Mucosa of descending colon (tissue), 3 donors: ENCODE measurements around the gene ZNF106. TPM values are rescaled to one million over a fixed set of nuclear protein-coding genes. Genes with fewer than 3 reads are reported as not detected.

Source experiments
- ATAC-seq: fragments of 200-7000 bp; cut with Tn5 transposase; one replicate; pipeline ENCODE4 v1.9.1; 2020; ENCODE audit warnings: mild to moderate bottlenecking, moderate library complexity
- DNase-seq, 3 donors: peaks; one replicate each; pipeline ENCODE4 v3.0.0-alpha.2; 2020
- H3K36me3 ChIP-seq: fragments of 200-600 bp; one replicate; pipeline ENCODE4 v1.8.0; 2021; ENCODE audit warnings: low read depth, mild to moderate bottlenecking
- H3K4me1 ChIP-seq: fragments of 200-600 bp; one replicate; pipeline ENCODE4 v1.8.0; 2021; ENCODE audit warnings: low read depth, mild to moderate bottlenecking
- H3K4me3 ChIP-seq: fragments of 200-600 bp; one replicate; pipeline ENCODE4 v1.8.0; 2021; ENCODE audit warnings: mild to moderate bottlenecking
- H3K9me3 ChIP-seq: fragments of 200-600 bp; one replicate; pipeline ENCODE4 v1.8.0; 2021; ENCODE audit warnings: mild to moderate bottlenecking
- CTCF ChIP-seq: fragments of 200-600 bp; IDR thresholded peaks from one replicate; pipeline ENCODE4 v1.8.0; 2022; ENCODE audit warnings: antibody characterized with exemption, mild to moderate bottlenecking
- intact Hi-C, 2 donors: fragments of 100-400 bp; cut with DNase I in 1 of 2; cut with micrococcal nuclease in 1 of 2; formaldehyde crosslinking; loops; one replicate each; pipeline versions ENCODE4 v1.11.0 to v1.11.1; 2022; cut with DNase I, micrococcal nuclease
- total RNA-seq, 3 donors: library from RNA; stranded (reverse); fragmentation: NEBNext Ultra II Directional in 2 of 3; extraction: Animal tissue kit (Norgen Biotek cat#: 25700) in 2 of 3; gene quantifications; one replicate each; pipeline versions ENCODE4 v1.2.1 to v1.2.4, GENCODE V29; 2021 to 2023
- donor health status: DM: no; HTN: no; CAD: no; lungs with moderate emphysema.
- donor health status: DM: no; HTN: no; CAD: no.
- donor health status: DM: no; HTN: yes; CAD: no.

Gene ZNF106
- total RNA-seq, 3 donors from 2014 or later = 40.0 to 94.9 (median 45.8) TPM

- peaks cover 24% of the 10 kb centered on the region for H3K4me1 ChIP-seq
- H3K4me3 ChIP-seq = no peak overlapping the region
- no peak for DNase-seq
- ATAC-seq = no peak
- intact Hi-C loops = no loop called here
- TF ChIP-seq CTCF = no peak
- no peaks in the 10 kb centered on the region for H3K36me3 ChIP-seq
- H3K9me3 ChIP-seq = no peaks in the 10 kb centered on the region
Measured at GRCh38 chr15:42493679-42494078, 2.7 kb upstream of the ZNF106 start.

- no peak for TF ChIP-seq CTCF
- no peaks in the 10 kb centered on the region for H3K36me3 ChIP-seq
- DNase-seq = no peak
- no peaks in the 10 kb centered on the region for H3K9me3 ChIP-seq
- intact Hi-C loops = no loop called here
- ATAC-seq = no peak
- H3K4me1 ChIP-seq = peaks cover 21% of the 10 kb centered on the region
- H3K4me3 ChIP-seq = no peak overlapping the region
Measured at GRCh38 chr15:42491539-42492225, 741 bp upstream of the ZNF106 start.

GRCh38 chr15:42490291-42490670 lies 660 bp downstream of the ZNF106 start:
- no peaks in the 10 kb centered on the region for H3K9me3 ChIP-seq
- DNase-seq (no peak), ATAC-seq (peak; percentile 3)
- no peaks in the 10 kb centered on the region for H3K36me3 ChIP-seq
- intact Hi-C loops = no loop called here
- peaks cover 16% of the 10 kb centered on the region for H3K4me1 ChIP-seq
- no peak for TF ChIP-seq CTCF
- peak overlapping the region; percentile 92 for H3K4me3 ChIP-seq

DNA sequence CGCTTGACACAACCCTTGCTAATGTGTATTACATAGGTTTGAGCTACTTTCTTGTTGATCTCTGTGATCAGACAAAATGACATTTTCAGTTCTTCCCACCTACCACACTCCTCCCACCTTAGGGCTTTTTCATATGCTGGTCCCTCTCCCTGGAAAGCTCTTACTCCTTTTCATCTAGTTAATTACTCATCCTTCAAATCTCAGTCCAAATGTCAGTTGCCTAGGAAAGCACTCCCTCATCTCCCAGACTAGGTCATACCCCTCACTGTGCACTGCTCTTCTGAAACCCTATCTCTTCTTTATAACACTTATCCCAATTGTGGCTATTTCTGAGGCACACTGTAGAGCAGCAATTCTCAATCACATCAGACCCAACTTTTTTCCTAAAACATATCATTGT lies 7.3 kb downstream of the ZNF106 start:
- intact Hi-C loops = no loop called here
- Histone ChIP-seq H3K36me3 (no peaks in the 10 kb centered on the region), H3K9me3 (no peaks in the 10 kb centered on the region), H3K4me1 (no peaks in the 10 kb centered on the region), H3K4me3 (no peak overlapping the region)
- TF ChIP-seq CTCF = no peak
- DNase-seq (no peak), ATAC-seq (no peak)

DNA sequence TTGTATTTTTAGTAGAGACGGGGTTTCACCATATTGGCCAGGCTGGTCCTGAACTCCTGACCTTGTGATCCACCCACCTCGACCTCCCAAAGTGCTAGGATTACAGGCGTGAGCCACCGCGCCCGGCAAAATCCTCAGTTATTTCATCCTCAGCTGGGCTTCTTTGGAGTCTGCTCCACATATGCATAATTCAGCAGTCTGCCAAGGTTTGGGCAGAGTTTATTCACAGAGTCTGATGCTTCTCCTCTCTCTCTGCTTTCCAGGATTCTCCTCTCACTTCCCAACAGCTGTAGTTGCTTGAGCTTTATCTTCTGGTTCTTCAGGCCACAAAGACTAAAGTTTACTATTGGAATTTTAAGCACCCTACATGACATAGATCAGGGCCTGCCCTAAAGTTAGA lies 8.2 kb downstream of the ZNF106 start:
- Histone ChIP-seq H3K9me3 (no peaks in the 10 kb centered on the region), H3K36me3 (no peaks in the 10 kb centered on the region), H3K4me3 (no peak overlapping the region), H3K4me1 (no peaks in the 10 kb centered on the region)
- DNase-seq (no peak), ATAC-seq (no peak)
- TF ChIP-seq CTCF = no peak
- intact Hi-C loops = no loop called here

DNA sequence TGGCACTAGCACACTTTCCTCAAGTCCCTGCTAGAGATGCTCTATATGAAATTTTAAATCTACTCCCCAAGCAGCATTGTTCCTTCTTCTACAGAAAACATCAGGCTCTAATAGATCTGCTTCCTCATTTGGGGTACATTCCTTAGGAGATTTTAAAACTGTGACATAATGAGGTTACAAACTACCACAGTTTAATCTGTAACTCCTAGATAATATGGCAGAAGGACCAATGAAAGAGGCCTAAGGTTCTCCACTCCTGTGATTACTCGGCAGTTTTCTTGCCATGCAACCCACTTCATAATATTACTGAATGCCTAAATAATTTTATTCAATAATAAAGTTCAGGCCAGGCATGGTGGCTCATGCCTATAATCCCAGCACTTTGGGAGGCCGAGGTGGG lies 16.1 kb downstream of the ZNF106 start:
- no peaks in the 10 kb centered on the region for H3K9me3 ChIP-seq
- TF ChIP-seq CTCF = no peak
- intact Hi-C loops = no loop called here
- no peaks in the 10 kb centered on the region for H3K36me3 ChIP-seq
- H3K4me1 ChIP-seq = peaks cover 3% of the 10 kb centered on the region
- DNase-seq (no peak), ATAC-seq (no peak)
- H3K4me3 ChIP-seq = no peak overlapping the region
